Esophagus (tissue), 2 donors: ENCODE measurements around the gene TBC1D20. TPM values are rescaled to one million over a fixed set of nuclear protein-coding genes. Genes with fewer than 3 reads are reported as not detected.
A peak's percentile ranks its signal among the peaks of the same experiment; 100 is the strongest.

Experiments
- H3K27ac ChIP-seq, 2 donors: one replicate each; pipeline ENCODE4 v1.5.1; 2013; ENCODE audit warnings: low read depth in 2 of 2, mild to moderate bottlenecking in 2 of 2, inconsistent platforms in 1 of 2, low read length in 1 of 2, moderate library complexity in 1 of 2
- H3K27me3 ChIP-seq, 2 donors: one replicate each; pipeline ENCODE4 v1.6.1; 2013; ENCODE audit warnings: low read length in 2 of 2, control low read depth in 1 of 2, mild to moderate bottlenecking in 1 of 2; ENCODE audit not compliant: insufficient read depth in 2 of 2, control insufficient read depth in 1 of 2
- H3K36me3 ChIP-seq, 2 donors: one replicate each; pipeline ENCODE4 v1.6.1; 2013; ENCODE audit warnings: low read length in 1 of 2; ENCODE audit not compliant: control insufficient read depth in 2 of 2, insufficient read depth in 2 of 2
- H3K4me1 ChIP-seq, 2 donors: one replicate each; pipeline ENCODE4 v1.6.1; 2013; ENCODE audit warnings: low read length in 1 of 2; ENCODE audit not compliant: control insufficient read depth in 2 of 2, insufficient read depth in 2 of 2
- H3K4me3 ChIP-seq, 2 donors: one replicate each; pipeline ENCODE4 v1.5.1; 2013; ENCODE audit warnings: low read length in 2 of 2, mild to moderate bottlenecking in 2 of 2, low read depth in 1 of 2, moderate library complexity in 1 of 2
- H3K9me3 ChIP-seq, 2 donors: one replicate each; pipeline ENCODE4 v1.6.1; 2013; ENCODE audit warnings: mild to moderate bottlenecking in 2 of 2, low read depth in 1 of 2, low read length in 1 of 2, moderate library complexity in 1 of 2; ENCODE audit not compliant: control insufficient read depth in 2 of 2, insufficient read depth in 1 of 2
- WGBS, 2 donors: extraction: QIAGEN DNeasy Blood & Tissue Kit; methylation state at CpG; one replicate each; pipeline ENCODE4 v1.1.7; 2013; 5-methylcytosine and 5-hydroxymethylcytosine counted together
- polyA plus RNA-seq, 2 donors: library from polyadenylated mRNA; stranded (reverse); fragments of 200-250 nt; gene quantifications; one replicate each; pipeline ENCODE4 v1.2.3, GENCODE V29; 2013
- donor health status: healthy with polysubstance abuse.
- donor health status: Bipolar disorder and iron deficiency.

The TBC1D20 gene
- polyA plus RNA-seq, 2 donors = 15.6 to 18.1 TPM

GRCh38 chr20:432677-433299 lies 29.5 kb downstream of the TBC1D20 start:
- no peak overlapping the region for H3K4me3 ChIP-seq
- peaks cover 0 to 2% of the 10 kb centered on the region in 2 donors for H3K4me1 ChIP-seq
- WGBS, 2 donors = 87% methylated on average over 11 of the region's 11 CpGs
- no peaks in the 10 kb centered on the region for H3K9me3 ChIP-seq
- peak overlapping the region in 1 of 2 donors; percentile 13 for H3K27ac ChIP-seq
- H3K36me3 ChIP-seq = peaks cover 22 to 55% of the 10 kb centered on the region in 2 donors
- no peaks in the 10 kb centered on the region for H3K27me3 ChIP-seq

GRCh38 chr20:432208-432607 lies 30.1 kb downstream of the TBC1D20 start:
- Histone ChIP-seq H3K4me1 (peaks cover 0 to 2% of the 10 kb centered on the region in 2 donors), H3K27me3 (no peaks in the 10 kb centered on the region), H3K4me3 (no peak overlapping the region), H3K27ac (no peak overlapping the region), H3K9me3 (no peaks in the 10 kb centered on the region), H3K36me3 (peaks cover 22 to 58% of the 10 kb centered on the region in 2 donors)
- 88 to 89% methylated on average over 13 of the region's 13 CpGs for WGBS, 2 donors

GRCh38 chr20:431012-431904 lies 31.1 kb downstream of the TBC1D20 start:
- no peak overlapping the region for H3K27ac ChIP-seq
- H3K27me3 ChIP-seq = no peaks in the 10 kb centered on the region
- 68 to 71% methylated on average over 17 of the region's 17 CpGs for WGBS, 2 donors
- peaks cover 18 to 53% of the 10 kb centered on the region in 2 donors for H3K36me3 ChIP-seq
- H3K4me1 ChIP-seq = peaks cover 0 to 2% of the 10 kb centered on the region in 2 donors
- H3K9me3 ChIP-seq = no peaks in the 10 kb centered on the region
- H3K4me3 ChIP-seq = no peak overlapping the region

GRCh38 chr20:430091-430999 lies 32.0 kb downstream of the TBC1D20 start:
- Histone ChIP-seq H3K36me3 (peaks cover 14 to 46% of the 10 kb centered on the region in 2 donors), H3K4me3 (no peak overlapping the region), H3K27me3 (no peaks in the 10 kb centered on the region), H3K4me1 (peaks cover 0 to 2% of the 10 kb centered on the region in 2 donors), H3K9me3 (no peaks in the 10 kb centered on the region), H3K27ac (no peak overlapping the region)
- WGBS, 2 donors = 87 to 91% methylated on average over 20 to 21 of the region's 21 CpGs

- Histone ChIP-seq H3K4me1 (peaks cover 0 to 2% of the 10 kb centered on the region in 2 donors), H3K27ac (no peak overlapping the region), H3K27me3 (no peaks in the 10 kb centered on the region), H3K9me3 (no peaks in the 10 kb centered on the region), H3K4me3 (no peak overlapping the region), H3K36me3 (peaks cover 18 to 42% of the 10 kb centered on the region in 2 donors)
- 88 to 89% methylated on average over 14 of the region's 14 CpGs for WGBS, 2 donors
These were observed 33.6 kb downstream of the TBC1D20 start for GRCh38 chr20:428658-429200.

DNA sequence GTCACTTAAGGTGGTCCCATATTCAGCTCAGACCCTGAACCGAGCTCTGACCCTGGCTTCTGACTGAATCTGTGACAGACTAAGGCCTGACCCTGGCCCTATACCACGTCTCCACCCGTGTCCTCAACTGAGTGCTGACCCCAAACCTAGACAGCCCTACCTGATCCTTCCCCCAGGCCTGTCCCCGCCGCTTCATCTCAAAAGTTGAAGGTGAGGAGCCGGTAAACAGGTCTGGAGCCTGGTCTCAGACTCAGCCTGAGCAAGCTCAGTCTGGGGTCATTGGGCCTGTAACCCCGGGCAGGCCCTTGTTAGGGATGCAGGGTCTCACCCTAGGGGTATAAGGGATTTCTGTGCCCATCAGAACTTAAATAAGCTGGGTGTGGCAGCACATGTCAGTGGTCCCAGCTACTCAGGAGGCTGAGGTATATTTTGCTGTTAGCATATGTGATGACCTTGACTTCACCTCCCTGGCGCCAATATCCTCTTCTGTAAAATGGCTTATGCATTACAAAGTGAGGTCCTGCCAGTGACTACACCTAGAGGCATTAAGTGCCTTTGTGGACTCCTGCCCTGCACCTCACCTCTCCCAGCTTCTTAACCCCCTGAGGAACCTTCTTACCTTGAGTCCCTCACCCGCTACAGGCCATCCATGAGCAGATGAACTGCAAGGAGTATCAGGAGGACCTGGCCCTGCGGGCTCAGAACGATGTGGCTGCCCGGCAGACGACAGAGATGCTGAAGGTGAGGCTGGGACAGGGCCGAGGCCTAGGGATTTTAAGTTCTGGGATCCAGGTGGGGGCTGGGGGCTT lies 34.3 kb downstream of the TBC1D20 start:
- Histone ChIP-seq H3K27ac (no peak overlapping the region), H3K27me3 (no peaks in the 10 kb centered on the region), H3K9me3 (no peaks in the 10 kb centered on the region), H3K36me3 (peaks cover 18 to 42% of the 10 kb centered on the region in 2 donors), H3K4me1 (peaks cover 0 to under 1% of the 10 kb centered on the region in 2 donors), H3K4me3 (no peak overlapping the region)
- 94 to 96% methylated on average over 14 of the region's 14 CpGs for WGBS, 2 donors

- no peak overlapping the region for H3K27ac ChIP-seq
- no peaks in the 10 kb centered on the region for H3K27me3 ChIP-seq
- H3K9me3 ChIP-seq = no peaks in the 10 kb centered on the region
- H3K4me3 ChIP-seq = no peak overlapping the region
- H3K4me1 ChIP-seq = no peaks in the 10 kb centered on the region
- 83 to 93% methylated on average over 4 of the region's 4 CpGs for WGBS, 2 donors
- peaks cover 18 to 42% of the 10 kb centered on the region in 2 donors for H3K36me3 ChIP-seq
These were observed 34.9 kb downstream of the TBC1D20 start for GRCh38 chr20:427401-427800.

GRCh38 chr20:426566-426965 lies 35.8 kb downstream of the TBC1D20 start:
- 97 to 98% methylated on average over 2 of the region's 2 CpGs for WGBS, 2 donors
- no peaks in the 10 kb centered on the region for H3K4me1 ChIP-seq
- no peaks in the 10 kb centered on the region for H3K9me3 ChIP-seq
- H3K4me3 ChIP-seq = no peak overlapping the region
- H3K27me3 ChIP-seq = no peaks in the 10 kb centered on the region
- peaks cover 23 to 45% of the 10 kb centered on the region in 2 donors for H3K36me3 ChIP-seq
- H3K27ac ChIP-seq = no peak overlapping the region
